Gastrocnemius medialis (tissue), 4 donors: Measurements from ENCODE around the gene PCDHGA7. TPM values are rescaled to one million over a fixed set of nuclear protein-coding genes. Genes with fewer than 3 reads are reported as not detected.
A peak's percentile ranks its signal among the peaks of the same experiment; 100 is the strongest.
"Not testable (repeated sequence)": the region's sequence is repeated elsewhere in the genome, so short reads cannot be mapped to it uniquely, and the experiment has no call there.

Experiments used
- ATAC-seq, 2 donors: fragments of 150-250 bp; one replicate each; pipeline ENCODE4 v1.9.1; 2016
- DNase-seq, 2 donors: peaks; one replicate each; pipeline ENCODE4 v3.0.0-alpha.2; 2019
- H3K27ac ChIP-seq, 4 donors: fragments of 200-600 bp; sonication (generic); 1 replicate in 1 of 4; 2 replicates in 3 of 4; pipeline ENCODE4 v1.5.1; 2016 to 2018; ENCODE audit warnings: mild to moderate bottlenecking in 2 of 4, moderate library complexity in 1 of 4
- H3K27me3 ChIP-seq, 3 donors: fragments of 200-600 bp; sonication (generic) in 2 of 3; 1 replicate in 1 of 3; 2 replicates in 2 of 3; pipeline versions ENCODE4 v1.5.1 to v1.6.0; 2016 to 2019; ENCODE audit warnings: mild to moderate bottlenecking in 1 of 3, moderate library complexity in 1 of 3
- H3K36me3 ChIP-seq, 2 donors: fragments of 200-600 bp; sonication (generic) in 1 of 2; one replicate each; pipeline ENCODE4 v1.5.1; 2017 to 2018
- H3K4me1 ChIP-seq, 2 donors: fragments of 200-600 bp; sonication (generic) in 1 of 2; one replicate each; pipeline ENCODE4 v1.5.1; 2016 to 2017; ENCODE audit warnings: mild to moderate bottlenecking in 2 of 2
- H3K4me3 ChIP-seq, 4 donors: fragments of 200-600 bp; sonication (generic) in 3 of 4; 1 replicate in 1 of 4; 2 replicates in 3 of 4; pipeline ENCODE4 v1.5.1; 2016 to 2019; ENCODE audit warnings: mild to moderate bottlenecking in 2 of 4
- H3K9me3 ChIP-seq, 3 donors: fragments of 200-600 bp; sonication (generic) in 2 of 3; 1 replicate in 1 of 3; 2 replicates in 2 of 3; pipeline ENCODE4 v1.5.1; 2016 to 2019
- POLR2A ChIP-seq, 2 donors: fragments of 450-650 bp; IDR thresholded peaks; one replicate each; pipeline ENCODE4 v1.6.1; 2017; ENCODE audit warnings: antibody characterized with exemption in 2 of 2, mild to moderate bottlenecking in 2 of 2, moderate library complexity in 2 of 2
- in situ Hi-C, 4 donors: fragments of 200-750 bp; cut with MboI; loops; one replicate each; pipeline versions ENCODE4 v1.15.0 to v1.8.0; 2017; ENCODE audit warnings: low sequenced_read_pairs in 4 of 4
- intact Hi-C: fragments of 100-400 bp; cut with DNase I; formaldehyde crosslinking; loops from one replicate; pipeline ENCODE4 v1.15.1; 2023; ENCODE audit warnings: low total_unique reads
- total RNA-seq, 4 donors: library from RNA; depleted of rRNA; stranded (reverse); fragments of >200 nt; gene quantifications; one replicate each; pipeline versions ENCODE4 v1.1.0 to v1.2.3, GENCODE V29; 2016
- TF ChIP-seq, protein P1 (sequence below), 5 experiments: fragments of 450-650 bp in 3 of 5; fragments of 200-600 bp in 2 of 5; sonication (generic) in 2 of 5; IDR thresholded peaks in 4 of 5; conservative IDR thresholded peaks in 1 of 5; 1 replicate in 4 of 5; 2 replicates in 1 of 5; pipeline ENCODE4 v1.5.1; 2016 to 2019; ENCODE audit warnings: antibody characterized with exemption in 5 of 5, mild to moderate bottlenecking in 3 of 5, moderate library complexity in 3 of 5

PCDHGA7 gene
- total RNA-seq, 4 donors from 2014 or later: 1.3 to 2.4 (median 1.9) TPM

DNA sequence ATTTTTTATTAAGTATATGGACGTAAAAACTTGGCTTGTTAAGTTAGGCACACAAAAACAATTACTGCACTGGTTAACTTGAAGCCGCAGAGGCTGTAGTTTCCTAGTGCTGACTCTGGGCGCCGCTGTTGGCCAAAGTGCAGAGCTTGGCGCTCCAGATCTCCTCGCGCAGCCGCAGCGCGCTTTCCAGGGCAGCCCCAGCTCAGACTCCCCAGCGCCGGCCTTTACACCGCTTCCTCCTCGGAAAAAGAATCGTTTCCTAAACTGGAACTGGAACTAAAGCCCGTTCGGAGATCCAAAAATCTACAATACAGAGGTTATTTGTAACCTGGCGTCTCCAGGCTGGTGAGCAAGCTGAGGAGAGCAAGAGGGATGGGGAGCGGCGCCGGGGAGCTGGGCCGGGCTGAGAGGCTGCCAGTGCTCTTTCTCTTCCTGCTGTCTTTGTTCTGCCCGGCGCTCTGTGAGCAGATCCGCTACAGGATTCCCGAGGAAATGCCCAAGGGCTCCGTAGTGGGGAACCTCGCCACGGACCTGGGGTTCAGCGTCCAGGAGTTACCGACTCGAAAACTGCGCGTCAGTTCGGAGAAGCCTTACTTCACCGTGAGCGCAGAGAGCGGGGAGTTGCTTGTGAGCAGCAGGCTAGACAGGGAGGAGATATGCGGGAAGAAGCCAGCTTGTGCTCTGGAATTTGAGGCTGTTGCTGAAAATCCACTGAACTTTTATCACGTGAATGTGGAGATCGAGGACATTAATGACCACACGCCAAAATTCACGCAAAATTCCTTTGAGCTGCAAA, 15.4 kb downstream of the PCDHGA7 start, which contains the start of gene PCDHGB5:
Gene PCDHGB5, plus strand, starts transcription at position 192 of the 796 bp plus-strand sequence. Its CDS starts 181 bp downstream, at position 373.
- H3K27me3 ChIP-seq: peaks cover 0 to 11% (median 4%) of the 10 kb centered on the region in 3 donors
- DNase-seq (peak in 1 of 2 donors; percentile 41), ATAC-seq (peak; percentile 82 to 86)
- H3K36me3 ChIP-seq, intact Hi-C loops, in situ Hi-C loops, H3K9me3 ChIP-seq: not testable (repeated sequence)
- TF ChIP-seq POLR2A (IDR thresholded peaks at IDR 0.05): peak in 1 of 2 donors; percentile 39
- TF ChIP-seq, protein P1, sequence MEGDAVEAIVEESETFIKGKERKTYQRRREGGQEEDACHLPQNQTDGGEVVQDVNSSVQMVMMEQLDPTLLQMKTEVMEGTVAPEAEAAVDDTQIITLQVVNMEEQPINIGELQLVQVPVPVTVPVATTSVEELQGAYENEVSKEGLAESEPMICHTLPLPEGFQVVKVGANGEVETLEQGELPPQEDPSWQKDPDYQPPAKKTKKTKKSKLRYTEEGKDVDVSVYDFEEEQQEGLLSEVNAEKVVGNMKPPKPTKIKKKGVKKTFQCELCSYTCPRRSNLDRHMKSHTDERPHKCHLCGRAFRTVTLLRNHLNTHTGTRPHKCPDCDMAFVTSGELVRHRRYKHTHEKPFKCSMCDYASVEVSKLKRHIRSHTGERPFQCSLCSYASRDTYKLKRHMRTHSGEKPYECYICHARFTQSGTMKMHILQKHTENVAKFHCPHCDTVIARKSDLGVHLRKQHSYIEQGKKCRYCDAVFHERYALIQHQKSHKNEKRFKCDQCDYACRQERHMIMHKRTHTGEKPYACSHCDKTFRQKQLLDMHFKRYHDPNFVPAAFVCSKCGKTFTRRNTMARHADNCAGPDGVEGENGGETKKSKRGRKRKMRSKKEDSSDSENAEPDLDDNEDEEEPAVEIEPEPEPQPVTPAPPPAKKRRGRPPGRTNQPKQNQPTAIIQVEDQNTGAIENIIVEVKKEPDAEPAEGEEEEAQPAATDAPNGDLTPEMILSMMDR (IDR thresholded peaks at IDR 0.05 in 4 of 5, conservative IDR thresholded peaks at IDR 0.05 in 1 of 5): peak; percentile 60 to 81 (median 66)
- H3K4me1 ChIP-seq: peaks cover 9 to 13% of the 10 kb centered on the region in 2 donors
- peak within 1 kb of the TSS; percentile 59 to 71 (median 67) for H3K27ac ChIP-seq
- H3K4me3 ChIP-seq: peak within 1 kb of the TSS; percentile 50 to 58 (median 52)

DNA sequence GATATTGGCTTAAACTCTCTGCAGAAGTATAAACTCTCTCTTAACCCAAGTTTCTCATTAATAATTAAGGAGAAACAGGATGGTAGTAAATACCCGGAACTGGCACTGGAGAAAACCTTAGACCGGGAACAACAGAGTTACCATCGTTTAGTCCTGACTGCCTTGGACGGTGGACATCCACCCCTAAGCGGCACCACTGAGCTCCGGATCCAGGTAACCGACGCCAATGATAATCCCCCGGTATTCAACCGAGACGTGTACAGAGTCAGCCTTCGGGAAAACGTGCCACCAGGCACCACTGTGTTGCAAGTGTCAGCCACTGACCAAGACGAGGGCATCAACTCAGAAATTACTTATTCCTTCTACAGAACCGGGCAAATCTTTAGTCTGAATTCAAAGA, 16.1 kb downstream of the PCDHGA7 start:
- intact Hi-C loops: no loop called here
- ATAC-seq: peak in 1 of 2 donors; percentile 35
- no peak for DNase-seq
- Histone ChIP-seq H3K27ac (peak overlapping the region in 1 of 4 donors; percentile 15), H3K4me1 (peaks cover 11 to 17% of the 10 kb centered on the region in 2 donors), H3K4me3 (peak overlapping the region; percentile 11 to 44 (median 32)), H3K36me3 (peaks cover 0 to 4% of the 10 kb centered on the region in 2 donors), H3K9me3 (peaks cover 0 to 6% (median 0%) of the 10 kb centered on the region in 3 donors), H3K27me3 (peaks cover 0 to 11% (median 4%) of the 10 kb centered on the region in 3 donors)
- no peak for TF ChIP-seq POLR2A (IDR thresholded peaks at IDR 0.05)
- TF ChIP-seq, protein P1 (IDR thresholded peaks at IDR 0.05 in 4 of 5, conservative IDR thresholded peaks at IDR 0.05 in 1 of 5): peak in 2 of 5 experiments; percentile 14 to 38
- in situ Hi-C loops: no loop called here

DNA sequence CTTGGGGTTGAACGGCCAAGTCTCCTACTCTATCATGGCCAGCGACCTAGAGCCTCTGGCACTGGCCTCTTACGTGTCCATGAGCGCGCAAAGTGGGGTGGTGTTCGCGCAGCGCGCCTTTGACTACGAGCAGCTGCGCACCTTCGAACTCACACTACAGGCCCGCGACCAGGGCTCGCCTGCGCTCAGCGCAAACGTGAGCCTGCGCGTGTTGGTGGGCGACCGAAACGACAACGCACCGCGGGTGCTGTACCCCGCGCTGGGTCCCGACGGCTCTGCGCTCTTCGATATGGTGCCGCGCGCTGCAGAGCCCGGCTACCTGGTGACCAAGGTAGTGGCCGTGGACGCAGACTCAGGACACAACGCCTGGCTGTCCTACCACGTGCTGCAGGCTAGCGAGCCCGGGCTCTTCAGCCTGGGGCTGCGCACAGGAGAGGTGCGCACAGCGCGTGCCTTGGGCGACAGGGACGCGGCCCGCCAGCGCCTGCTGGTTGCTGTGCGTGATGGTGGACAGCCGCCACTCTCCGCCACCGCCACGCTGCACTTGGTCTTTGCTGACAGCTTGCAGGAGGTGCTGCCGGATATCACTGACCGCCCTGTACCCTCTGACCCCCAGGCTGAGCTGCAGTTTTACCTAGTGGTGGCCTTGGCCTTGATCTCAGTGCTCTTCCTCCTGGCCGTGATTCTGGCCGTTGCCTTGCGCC, 17.2 kb downstream of the PCDHGA7 start:
- no peak for ATAC-seq
- DNase-seq: no peak
- in situ Hi-C loops: no loop called here
- peaks cover 11 to 17% of the 10 kb centered on the region in 2 donors for H3K4me1 ChIP-seq
- H3K27ac ChIP-seq: no peak overlapping the region
- peak overlapping the region in 2 of 4 donors; percentile 17 to 44 for H3K4me3 ChIP-seq
- TF ChIP-seq POLR2A (IDR thresholded peaks at IDR 0.05): no peak
- TF ChIP-seq, protein P1 (IDR thresholded peaks at IDR 0.05 in 4 of 5, conservative IDR thresholded peaks at IDR 0.05 in 1 of 5): no peak
- H3K9me3 ChIP-seq: peaks cover 0 to 6% (median 0%) of the 10 kb centered on the region in 3 donors
- H3K27me3 ChIP-seq: peaks cover 0 to 6% (median 4%) of the 10 kb centered on the region in 3 donors
- intact Hi-C loops: no loop called here
- peaks cover 0 to 4% of the 10 kb centered on the region in 2 donors for H3K36me3 ChIP-seq

DNA sequence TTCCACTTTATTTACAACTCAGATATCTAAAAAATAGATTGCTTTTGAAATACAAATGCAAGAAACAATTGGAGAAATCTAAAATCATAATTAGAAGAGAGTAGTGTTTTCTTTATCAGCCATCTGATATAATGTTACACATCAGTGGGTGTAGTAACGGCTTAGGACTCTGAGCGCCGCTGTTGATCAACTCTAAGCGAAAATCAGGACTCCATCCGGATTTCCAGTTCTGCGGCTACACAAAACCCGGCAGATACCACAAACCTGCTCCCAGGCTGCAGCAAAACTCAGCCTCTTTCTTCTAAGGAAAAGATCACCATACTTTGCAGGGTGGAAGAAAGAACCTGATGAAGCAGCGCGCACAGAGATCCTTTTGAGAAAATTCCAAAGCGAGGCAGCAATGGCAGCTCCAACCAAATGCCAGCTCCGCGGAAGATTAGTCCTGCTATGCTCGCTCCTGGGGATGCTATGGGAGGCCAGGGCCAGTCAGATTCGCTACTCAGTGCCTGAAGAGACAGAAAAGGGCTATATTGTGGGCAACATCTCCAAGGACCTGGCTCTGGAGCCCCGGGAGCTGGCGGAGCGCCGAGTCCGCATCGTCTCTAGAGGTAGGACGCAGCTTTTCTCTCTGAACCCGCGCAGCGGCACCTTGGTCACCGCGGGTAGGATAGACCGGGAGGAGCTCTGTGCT, 20.2 kb downstream of the PCDHGA7 start, which contains the start of gene PCDHGA9:
Gene PCDHGA9, plus strand, starts transcription at position 226 of the 691 bp plus-strand sequence. Its CDS starts 175 bp downstream, at position 401.
- Histone ChIP-seq H3K27ac (no peak within 1 kb of the TSS), H3K9me3 (peaks cover 0 to 6% (median 0%) of the 10 kb centered on the region in 3 donors), H3K27me3 (peaks cover 0 to 4% (median 0%) of the 10 kb centered on the region in 3 donors), H3K4me3 (peak within 1 kb of the TSS; percentile 29 to 45 (median 37)), H3K4me1 (peaks cover 14 to 15% of the 10 kb centered on the region in 2 donors), H3K36me3 (peaks cover 0 to 4% of the 10 kb centered on the region in 2 donors)
- in situ Hi-C loops (no loop called here), intact Hi-C loops (no loop called here)
- TF ChIP-seq, protein P1 (IDR thresholded peaks at IDR 0.05 in 4 of 5, conservative IDR thresholded peaks at IDR 0.05 in 1 of 5): peak in 4 of 5 experiments; percentile 35 to 46 (median 40)
- TF ChIP-seq POLR2A (IDR thresholded peaks at IDR 0.05): no peak
- ATAC-seq: peak; percentile 55 to 63
- DNase-seq: no peak
